ENCODE results near the gene SLC19A2. TPM values are rescaled to one million over a fixed set of nuclear protein-coding genes. Genes with fewer than 3 reads are reported as not detected.

SLC19A2 gene
- total RNA-seq, 1 donor from 2014 or later, result 7.1 TPM

DNA sequence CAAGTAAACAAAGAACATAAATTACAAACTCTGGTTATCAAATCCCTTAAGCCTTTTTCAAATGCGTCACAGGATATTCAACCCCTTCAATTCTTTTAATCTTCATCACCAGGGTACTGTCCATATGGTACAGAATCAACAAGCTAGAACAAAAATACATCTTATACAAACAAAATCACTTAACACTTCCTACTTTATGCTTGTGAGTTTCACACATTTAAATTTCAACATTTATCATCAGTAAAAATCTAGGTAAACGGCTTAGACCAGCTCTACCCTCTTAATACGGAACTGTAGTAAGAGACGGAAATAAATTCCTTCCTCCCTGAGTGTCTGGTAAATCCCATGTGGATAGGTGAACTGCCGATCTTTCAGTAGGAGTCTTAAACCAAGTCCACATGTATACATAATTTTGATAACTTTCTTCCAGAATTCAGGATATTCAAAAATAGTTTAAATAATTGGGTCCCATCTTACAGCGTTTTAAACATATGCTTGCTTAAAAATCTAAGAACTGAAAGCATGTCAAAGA lies 59.5 kb downstream of the SLC19A2 start:
- intact Hi-C loops (cut with micrococcal nuclease), result no loop called here

- intact Hi-C loops (cut with micrococcal nuclease), result no loop called here
Measured at GRCh38 chr1:169421309-169421708, 64.4 kb downstream of the SLC19A2 start.

GRCh38 chr1:169414952-169415351 lies 70.8 kb downstream of the SLC19A2 start:
- intact Hi-C loops (cut with micrococcal nuclease), result no loop called here

Other genes with a start within 250 kb of the SLC19A2 start
- 16.8 and 19.7 TPM in 2 replicates for gene NME7, start 118.1 kb downstream of the SLC19A2 start, total RNA-seq
- 26.2 and 26.4 TPM in 2 replicates for gene BLZF1, start 117.7 kb downstream of the SLC19A2 start, total RNA-seq
- 0.11 and 0.16 TPM in 2 replicates for gene CCDC181, start 58.5 kb downstream of the SLC19A2 start, total RNA-seq
- gene F5, start 100.5 kb upstream of the SLC19A2 start, total RNA-seq, result 8.2 and 9.1 TPM in 2 replicates
- 0.18 and 0.52 TPM in 2 replicates for gene SELP, start 144.2 kb upstream of the SLC19A2 start, total RNA-seq
- gene SELL, start 225.7 kb upstream of the SLC19A2 start, total RNA-seq, result 517 and 529 TPM in 2 replicates
- gene SELE, start 248.1 kb upstream of the SLC19A2 start, total RNA-seq, result not detected in 2 replicates

Data from T-helper 2 cell treated with Interferon-gamma antibody and Interleukin-4, amounts not matched to agents 100 ng/mL and 5 ng/mL, for 36 hours (primary cell).